PC-9 (cell line): ENCODE measurements around the gene PLCL2. TPM values are rescaled to one million over a fixed set of nuclear protein-coding genes. Genes with fewer than 3 reads are reported as not detected.
A peak's percentile ranks its signal among the peaks of the same experiment; 100 is the strongest.

Experiments used
- BruUV-seq: library from RNA; stranded (reverse); fragments of 400-500 nt; replicated peaks from 2 replicates; lab custom pipeline; 2021; lab: Mats Ljungman, UMichigan
- CTCF ChIA-PET: fragments of 300-600 bp; sonication (Branson Sonifier 250); formaldehyde crosslinking; loops from one replicate; lab custom pipeline; 2022; ENCODE audit warnings: antibody characterized with exemption; lab: Charles Lee
- POLR2A ChIA-PET: fragments of 300-600 bp; sonication (Branson Sonifier 250); formaldehyde crosslinking; loops from one replicate; lab custom pipeline; 2022; ENCODE audit warnings: antibody characterized with exemption; ENCODE audit not compliant: unreplicated experiment; lab: Charles Lee
- DNase-seq, 2 experiments: peaks; one replicate each; pipeline versions ENCODE4 v3.0.0 to v3.0.0-alpha.2; 2015 to 2022; ENCODE audit warnings: mixed read lengths in 1 of 2
- H2AFZ ChIP-seq: fragments of 200-600 bp; sonication (generic); 2 replicates; pipeline ENCODE4 v1.8.1; 2017; ENCODE audit warnings: antibody characterized with exemption
- H3F3A ChIP-seq: fragments of 200-600 bp; sonication (generic); 2 replicates; pipeline ENCODE4 v1.8.1; 2017; ENCODE audit warnings: antibody characterized with exemption, mild to moderate bottlenecking, low read depth; ENCODE audit not compliant: insufficient read depth
- H3K27ac ChIP-seq: fragments of 200-600 bp; sonication (generic); 2 replicates; pipeline ENCODE4 v1.6.1; 2016; ENCODE audit warnings: mixed run types
- H3K27me3 ChIP-seq: fragments of 200-600 bp; sonication (generic); 2 replicates; pipeline ENCODE4 v1.6.1; 2016; ENCODE audit warnings: low read depth, mixed run types; ENCODE audit not compliant: insufficient read depth
- H3K36me3 ChIP-seq: fragments of 200-600 bp; sonication (generic); 2 replicates; pipeline ENCODE4 v1.6.1; 2016; ENCODE audit warnings: low read depth, mixed run types
- H3K4me1 ChIP-seq: fragments of 200-600 bp; sonication (generic); replicated peaks from 2 replicates; pipeline ENCODE4 v1.6.1; 2016; ENCODE audit warnings: mixed run types; ENCODE audit not compliant: insufficient read depth
- H3K4me2 ChIP-seq: fragments of 200-600 bp; sonication (generic); 2 replicates; pipeline ENCODE4 v1.6.1; 2017; ENCODE audit warnings: mixed run types
- H3K4me3 ChIP-seq: fragments of 200-600 bp; sonication (generic); 2 replicates; pipeline ENCODE4 v1.6.1; 2016; ENCODE audit warnings: mixed run types
- H3K79me2 ChIP-seq: fragments of 200-600 bp; sonication (generic); 2 replicates; pipeline ENCODE4 v1.6.1; 2017; ENCODE audit warnings: low read depth, mixed run types
- H3K9me2 ChIP-seq: fragments of 200-600 bp; sonication (generic); 2 replicates; pipeline ENCODE4 v1.8.1; 2017; ENCODE audit warnings: mild to moderate bottlenecking; ENCODE audit not compliant: insufficient read depth
- H3K9me3 ChIP-seq: fragments of 200-600 bp; sonication (generic); 2 replicates; pipeline ENCODE4 v1.8.1; 2016; ENCODE audit warnings: low read depth; ENCODE audit not compliant: insufficient read depth
- H4K20me1 ChIP-seq: fragments of 200-600 bp; sonication (generic); 2 replicates; pipeline ENCODE4 v1.8.1; 2017; ENCODE audit not compliant: insufficient read depth
- EZH2 ChIP-seq: fragments of 200-600 bp; sonication (generic); IDR thresholded peaks from 2 replicates; pipeline ENCODE4 v1.8.0; 2017; ENCODE audit warnings: antibody characterized with exemption, low read depth
- intact Hi-C: fragments of 100-400 bp; cut with micrococcal nuclease; formaldehyde crosslinking; loops from one replicate; pipeline ENCODE4 v1.10.0; 2022; ENCODE audit not compliant: unreplicated experiment
- total RNA-seq: library from RNA; stranded (reverse); gene quantifications from 2 replicates; pipeline ENCODE4 v1.2.3, GENCODE V29; 2021
- TF ChIP-seq, protein P1 (sequence below): fragments of 200-600 bp; sonication (generic); conservative IDR thresholded peaks from 2 replicates; pipeline ENCODE4 v1.6.1; 2017; ENCODE audit warnings: mixed run types, antibody characterized with exemption, mild to moderate bottlenecking, moderate library complexity

PLCL2 gene
- total RNA-seq, 1 experiment from 2014 or later, result 4.6 TPM

DNA sequence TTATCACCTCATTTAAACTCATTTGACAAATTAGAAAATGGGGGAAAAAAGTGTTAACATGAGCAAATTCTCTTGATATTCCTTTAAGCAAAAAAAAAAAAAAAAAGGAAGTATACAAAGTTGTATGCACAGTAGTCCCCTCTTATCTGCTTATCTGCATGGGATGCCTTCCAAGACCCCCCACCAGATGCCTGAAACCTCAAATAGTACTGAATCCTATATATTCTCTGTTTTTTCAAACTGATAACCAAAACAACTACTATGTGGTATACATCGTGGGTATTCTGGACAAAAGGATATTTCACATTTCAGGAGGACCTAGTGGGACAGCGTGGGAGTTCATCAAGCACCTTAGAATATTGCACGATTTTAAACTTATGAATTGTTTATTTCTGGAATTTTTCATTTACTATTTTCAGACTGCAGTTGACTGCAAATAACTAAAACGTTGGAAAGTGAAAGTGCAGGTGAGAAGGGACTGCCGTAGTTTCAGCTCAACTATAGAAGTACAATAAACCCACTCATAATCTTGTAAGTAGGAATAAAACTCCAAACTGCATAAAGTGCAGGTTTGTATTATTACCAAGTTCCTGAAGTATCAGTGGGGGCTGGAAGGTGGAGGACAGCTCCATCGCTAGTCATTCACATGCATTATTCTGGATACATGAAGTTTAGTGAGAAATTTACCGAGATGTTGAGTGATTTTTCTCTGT is 43.6 kb upstream of the PLCL2 start:
- CTCF ChIA-PET, result interaction anchor here (0.5 to 0.6 kb wide), 2 partner anchors 13 to 402 kb away, joined by 3 to 7 read pairs; no protein-coding TSS in a partner anchor
- POLR2A ChIA-PET, result interaction anchor here (0.6 kb wide), 1 partner anchor 867 kb away, joined by 3 read pairs; no protein-coding TSS in a partner anchor
- DNase-seq, result no peak

DNA sequence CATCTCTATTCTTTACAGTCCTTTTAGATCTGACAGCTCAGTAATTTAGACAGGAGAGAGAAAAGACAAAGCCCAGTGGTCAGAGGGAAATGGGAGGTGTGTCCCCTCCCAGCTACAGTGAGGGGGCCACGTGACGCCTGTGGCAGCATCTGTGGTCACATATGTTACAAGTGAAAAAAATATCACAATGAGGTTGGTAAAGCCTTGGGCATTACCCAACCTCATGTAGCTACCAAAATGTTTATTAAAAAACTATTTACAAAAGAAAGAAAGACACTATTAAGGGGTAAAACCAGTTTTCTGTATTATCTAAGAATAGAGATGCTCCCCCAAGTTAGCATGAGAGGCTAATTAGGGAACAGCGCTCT is 42.9 kb upstream of the PLCL2 start:
- Histone ChIP-seq H3K9me2 (no peaks in the 10 kb centered on the region), H2AFZ (no peak overlapping the region), H3K9me3 (no peaks in the 10 kb centered on the region), H3K4me3 (no peak overlapping the region), H3K79me2 (no peaks in the 10 kb centered on the region), H3K27ac (no peak overlapping the region), H3K4me2 (no peak overlapping the region), H4K20me1 (no peaks in the 10 kb centered on the region), H3K27me3 (no peaks in the 10 kb centered on the region), H3K4me1 (no peaks in the 10 kb centered on the region), H3F3A (no peaks in the 10 kb centered on the region), H3K36me3 (no peaks in the 10 kb centered on the region)
- no peak for DNase-seq
- BruUV-seq, result no TSS peak
- ChIA-PET POLR2A (no interaction called here), CTCF (interaction anchor here (0.5 to 0.6 kb wide), 2 partner anchors 13 to 401 kb away, joined by 3 to 7 read pairs; no protein-coding TSS in a partner anchor)
- TF ChIP-seq, protein P1, sequence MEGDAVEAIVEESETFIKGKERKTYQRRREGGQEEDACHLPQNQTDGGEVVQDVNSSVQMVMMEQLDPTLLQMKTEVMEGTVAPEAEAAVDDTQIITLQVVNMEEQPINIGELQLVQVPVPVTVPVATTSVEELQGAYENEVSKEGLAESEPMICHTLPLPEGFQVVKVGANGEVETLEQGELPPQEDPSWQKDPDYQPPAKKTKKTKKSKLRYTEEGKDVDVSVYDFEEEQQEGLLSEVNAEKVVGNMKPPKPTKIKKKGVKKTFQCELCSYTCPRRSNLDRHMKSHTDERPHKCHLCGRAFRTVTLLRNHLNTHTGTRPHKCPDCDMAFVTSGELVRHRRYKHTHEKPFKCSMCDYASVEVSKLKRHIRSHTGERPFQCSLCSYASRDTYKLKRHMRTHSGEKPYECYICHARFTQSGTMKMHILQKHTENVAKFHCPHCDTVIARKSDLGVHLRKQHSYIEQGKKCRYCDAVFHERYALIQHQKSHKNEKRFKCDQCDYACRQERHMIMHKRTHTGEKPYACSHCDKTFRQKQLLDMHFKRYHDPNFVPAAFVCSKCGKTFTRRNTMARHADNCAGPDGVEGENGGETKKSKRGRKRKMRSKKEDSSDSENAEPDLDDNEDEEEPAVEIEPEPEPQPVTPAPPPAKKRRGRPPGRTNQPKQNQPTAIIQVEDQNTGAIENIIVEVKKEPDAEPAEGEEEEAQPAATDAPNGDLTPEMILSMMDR, result no peak
- no peak for TF ChIP-seq EZH2
- intact Hi-C loops, result no loop called here

More for the DNA sequence above, 43.6 kb upstream of the PLCL2 start:
- BruUV-seq, result no TSS peak
- no peaks in the 10 kb centered on the region for H3F3A ChIP-seq
- no peaks in the 10 kb centered on the region for H3K9me3 ChIP-seq
- no peak overlapping the region for H3K4me2 ChIP-seq
- H3K36me3 ChIP-seq, result no peaks in the 10 kb centered on the region
- no peaks in the 10 kb centered on the region for H3K79me2 ChIP-seq
- no peaks in the 10 kb centered on the region for H3K27me3 ChIP-seq
- H3K4me1 ChIP-seq, result no peaks in the 10 kb centered on the region
- intact Hi-C loops, result no loop called here
- no peaks in the 10 kb centered on the region for H4K20me1 ChIP-seq
- H3K9me2 ChIP-seq, result no peaks in the 10 kb centered on the region
- no peak overlapping the region for H3K27ac ChIP-seq
- no peak overlapping the region for H3K4me3 ChIP-seq
- TF ChIP-seq EZH2, result no peak
- TF ChIP-seq, protein P1, result no peak
- no peak overlapping the region for H2AFZ ChIP-seq

DNA sequence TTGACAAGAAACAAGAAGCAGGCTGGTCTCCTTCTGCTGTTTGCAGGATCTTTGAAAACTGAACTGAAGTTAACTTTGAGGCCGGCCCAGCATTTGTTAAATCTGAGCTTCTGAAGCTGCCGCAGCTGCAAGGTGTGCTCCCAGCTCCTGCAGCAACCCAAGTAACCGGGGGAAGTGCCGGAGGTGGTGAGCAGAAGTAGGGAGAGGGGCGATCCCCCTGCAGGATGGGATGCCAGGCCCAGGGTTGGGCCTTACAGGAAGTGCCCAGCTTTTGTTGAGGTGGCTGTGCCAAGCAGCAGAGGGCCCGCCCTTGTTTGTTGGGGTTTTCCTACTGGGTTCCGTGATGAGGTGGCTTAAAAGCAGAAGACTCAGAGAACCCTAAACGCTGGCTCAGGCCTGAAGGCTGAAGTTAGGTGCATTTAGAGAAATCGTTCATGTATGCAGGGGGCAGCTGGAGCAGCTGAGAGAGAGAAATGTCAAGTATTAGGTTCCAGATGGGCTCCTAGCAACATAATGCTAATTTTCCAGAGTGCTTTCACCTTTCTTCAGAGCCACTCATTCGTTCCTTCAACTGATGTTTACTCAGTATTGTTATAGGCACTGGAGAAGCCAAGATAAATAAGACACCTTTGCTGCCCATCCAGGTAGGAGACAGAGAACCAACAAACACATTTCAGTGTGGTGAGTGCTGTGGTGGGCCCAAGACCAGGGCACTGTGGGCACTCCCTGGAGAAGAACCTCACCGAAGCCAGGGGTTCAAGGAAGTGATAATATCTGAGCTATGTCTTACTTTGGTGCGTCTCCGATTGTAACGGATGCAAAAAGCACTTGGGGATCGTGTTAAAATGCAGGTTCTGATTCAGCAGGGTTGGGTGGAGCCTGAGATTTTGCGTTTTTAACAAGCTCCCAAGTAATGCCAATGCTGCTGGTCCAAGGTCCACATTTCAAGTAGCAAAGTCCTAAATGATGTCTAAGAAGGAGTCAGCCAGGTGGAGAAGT is 42.2 kb upstream of the PLCL2 start:
- ChIA-PET POLR2A (no interaction called here), CTCF (no interaction called here)
- no peak overlapping the region for H3K4me2 ChIP-seq
- H3K27me3 ChIP-seq, result no peaks in the 10 kb centered on the region
- BruUV-seq, result no TSS peak
- H3K27ac ChIP-seq, result no peak overlapping the region
- no peak overlapping the region for H3K4me3 ChIP-seq
- H2AFZ ChIP-seq, result peak overlapping the region; percentile 44; the same call in 1 of the 2 replicates
- H3K4me1 ChIP-seq, result no peaks in the 10 kb centered on the region
- H3F3A ChIP-seq, result no peaks in the 10 kb centered on the region
- intact Hi-C loops, result no loop called here
- no peaks in the 10 kb centered on the region for H3K36me3 ChIP-seq
- no peaks in the 10 kb centered on the region for H3K79me2 ChIP-seq
- no peak for TF ChIP-seq EZH2
- TF ChIP-seq, protein P1, result no peak
- H3K9me2 ChIP-seq, result no peaks in the 10 kb centered on the region
- H3K9me3 ChIP-seq, result no peaks in the 10 kb centered on the region
- peak in 1 of 2 experiments; percentile 3 for DNase-seq
- H4K20me1 ChIP-seq, result no peaks in the 10 kb centered on the region
